ENCODE data around the gene GAL3ST2. TPM values are rescaled to one million over a fixed set of nuclear protein-coding genes. Genes with fewer than 3 reads are reported as not detected.
"Not testable (repeated sequence)": the region's sequence is repeated elsewhere in the genome, so short reads cannot be mapped to it uniquely, and the experiment has no call there.

The GAL3ST2 gene
- total RNA-seq, 1 donor from 2014 or later, result 0.84 TPM

- Mint-ChIP-seq H3K4me3 (ENCODE audit: low read depth) (no peak overlapping the region), H3K9me3 (ENCODE audit: low read depth) (peaks cover 30% of the 10 kb centered on the region), H3K4me1 (ENCODE audit: low read depth) (no peaks in the 10 kb centered on the region), H3K27me3 (no peaks in the 10 kb centered on the region), H3K27ac (no peak overlapping the region), H3K36me3 (ENCODE audit: insufficient read depth) (peaks cover under 1% of the 10 kb centered on the region)
- DNase-seq (ENCODE audit: low spot score, unreplicated experiment), result no peak
- no peak for TF ChIP-seq CTCF (IDR thresholded peaks at IDR 0.05; ENCODE audit: unreplicated experiment)
Observed at GRCh38 chr2:241788135-241788534, 11.5 kb downstream of the GAL3ST2 start.

- no peak for DNase-seq (ENCODE audit: low spot score, unreplicated experiment)
- no peak overlapping the region for H3K27ac Mint-ChIP-seq
- no peak for TF ChIP-seq CTCF (IDR thresholded peaks at IDR 0.05; ENCODE audit: unreplicated experiment)
- peaks cover 33% of the 10 kb centered on the region for H3K9me3 Mint-ChIP-seq (ENCODE audit: low read depth)
- H3K27me3 Mint-ChIP-seq, result no peaks in the 10 kb centered on the region
- no peak overlapping the region for H3K4me3 Mint-ChIP-seq (ENCODE audit: low read depth)
- H3K36me3 Mint-ChIP-seq (ENCODE audit: insufficient read depth), result no peaks in the 10 kb centered on the region
- no peaks in the 10 kb centered on the region for H3K4me1 Mint-ChIP-seq (ENCODE audit: low read depth)
Observed at GRCh38 chr2:241788572-241788971, 11.9 kb downstream of the GAL3ST2 start.

- not testable (repeated sequence) for H3K27me3 Mint-ChIP-seq; DNase-seq (ENCODE audit: low spot score, unreplicated experiment); H3K36me3 Mint-ChIP-seq (ENCODE audit: insufficient read depth); H3K27ac Mint-ChIP-seq; H3K4me3 Mint-ChIP-seq (ENCODE audit: low read depth); H3K4me1 Mint-ChIP-seq (ENCODE audit: low read depth)
- H3K9me3 Mint-ChIP-seq (ENCODE audit: low read depth), result peaks cover 36% of the 10 kb centered on the region
Observed at GRCh38 chr2:241791385-241791784, 14.8 kb downstream of the GAL3ST2 start.

- H3K27me3 Mint-ChIP-seq, result peaks cover 2% of the 10 kb centered on the region
- no peak for TF ChIP-seq CTCF (IDR thresholded peaks at IDR 0.05; ENCODE audit: unreplicated experiment)
- H3K4me3 Mint-ChIP-seq (ENCODE audit: low read depth), result no peak overlapping the region
- H3K27ac Mint-ChIP-seq, result no peak overlapping the region
- no peaks in the 10 kb centered on the region for H3K4me1 Mint-ChIP-seq (ENCODE audit: low read depth)
- H3K9me3 Mint-ChIP-seq (ENCODE audit: low read depth), result peaks cover 27% of the 10 kb centered on the region
- H3K36me3 Mint-ChIP-seq (ENCODE audit: insufficient read depth), result no peaks in the 10 kb centered on the region
- no peak for DNase-seq (ENCODE audit: low spot score, unreplicated experiment)
Observed at GRCh38 chr2:241793385-241793784, 16.8 kb downstream of the GAL3ST2 start.

- no peak overlapping the region for H3K4me3 Mint-ChIP-seq (ENCODE audit: low read depth)
- no peak for DNase-seq (ENCODE audit: low spot score, unreplicated experiment)
- no peak overlapping the region for H3K27ac Mint-ChIP-seq
Observed at GRCh38 chr2:241794250-241794823, 17.7 kb downstream of the GAL3ST2 start.

More at GRCh38 chr2:241794250-241794823, 17.7 kb downstream of the GAL3ST2 start:
- Mint-ChIP-seq H3K4me1 (ENCODE audit: low read depth) (no peaks in the 10 kb centered on the region), H3K36me3 (ENCODE audit: insufficient read depth) (no peaks in the 10 kb centered on the region), H3K9me3 (ENCODE audit: low read depth) (peaks cover 18% of the 10 kb centered on the region), H3K27me3 (peaks cover 2% of the 10 kb centered on the region)
- no peak for TF ChIP-seq CTCF (IDR thresholded peaks at IDR 0.05; ENCODE audit: unreplicated experiment)

Measured in progenitor cell of endocrine pancreas (in vitro differentiated cells).